Neural progenitor cell (in vitro differentiated cells): ENCODE measurements around the gene KIAA0586. TPM values are rescaled to one million over a fixed set of nuclear protein-coding genes. Genes with fewer than 3 reads are reported as not detected.
A peak's percentile ranks its signal among the peaks of the same experiment; 100 is the strongest.

Experiments used
- DNase-seq: peaks from one replicate; pipeline ENCODE4 v3.0.0-alpha.2; 2016; ENCODE audit warnings: low spot score
- H2AFZ ChIP-seq: fragments of 200-600 bp; sonication (generic); replicated peaks from 2 replicates; pipeline ENCODE4 v1.6.1; 2016; ENCODE audit warnings: antibody characterized with exemption
- H3F3A ChIP-seq: fragments of 200-600 bp; sonication (generic); 2 replicates; pipeline ENCODE4 v1.6.1; 2016; ENCODE audit warnings: antibody characterized with exemption, low read depth
- H3K27ac ChIP-seq: fragments of 200-600 bp; sonication (generic); 2 replicates; pipeline ENCODE4 v1.5.1; 2016; ENCODE audit warnings: mild to moderate bottlenecking
- H3K27me3 ChIP-seq: fragments of 200-600 bp; sonication (generic); 2 replicates; pipeline ENCODE4 v1.6.1; 2016; ENCODE audit warnings: mild to moderate bottlenecking, moderate library complexity
- H3K36me3 ChIP-seq: fragments of 200-600 bp; sonication (generic); 2 replicates; pipeline ENCODE4 v1.5.1; 2016
- H3K4me1 ChIP-seq: fragments of 200-600 bp; sonication (generic); 2 replicates; pipeline ENCODE4 v1.6.1; 2016; ENCODE audit warnings: mixed run types
- H3K4me2 ChIP-seq: fragments of 200-600 bp; sonication (generic); 2 replicates; pipeline ENCODE4 v1.6.1; 2016
- H3K4me3 ChIP-seq: fragments of 200-600 bp; sonication (generic); 2 replicates; pipeline ENCODE4 v1.5.1; 2016
- H3K79me2 ChIP-seq: fragments of 200-600 bp; sonication (generic); 2 replicates; pipeline ENCODE4 v1.6.1; 2016; ENCODE audit warnings: low read depth
- H3K9ac ChIP-seq: fragments of 200-600 bp; sonication (generic); 2 replicates; pipeline ENCODE4 v1.6.1; 2016
- H3K9me3 ChIP-seq: fragments of 200-600 bp; sonication (generic); 2 replicates; pipeline ENCODE4 v1.5.1; 2016; ENCODE audit warnings: low read depth
- H4K20me1 ChIP-seq: fragments of 200-600 bp; sonication (generic); 2 replicates; pipeline ENCODE4 v1.6.1; 2016; ENCODE audit warnings: low read depth
- H3K27ac Mint-ChIP-seq: 3 replicates; pipeline ENCODE4 v1.8.0; 2021; ENCODE audit warnings: mixed read lengths
- H3K27me3 Mint-ChIP-seq: 2 replicates; pipeline ENCODE4 v1.8.0; 2022; ENCODE audit warnings: low read depth, mild to moderate bottlenecking, inconsistent platforms, moderate library complexity, mixed read lengths; ENCODE audit not compliant: insufficient read depth
- H3K36me3 Mint-ChIP-seq: 3 replicates; pipeline ENCODE4 v1.8.0; 2021; ENCODE audit warnings: mixed read lengths
- H3K4me1 Mint-ChIP-seq: 3 replicates; pipeline ENCODE4 v1.8.0; 2021; ENCODE audit warnings: mixed read lengths
- H3K4me3 Mint-ChIP-seq: 3 replicates; pipeline ENCODE4 v1.8.0; 2021; ENCODE audit warnings: mild to moderate bottlenecking, moderate library complexity, mixed read lengths
- H3K9me3 Mint-ChIP-seq: 3 replicates; pipeline ENCODE4 v1.8.0; 2020; ENCODE audit warnings: mixed read lengths
- CTCF ChIP-seq: fragments of 200-600 bp; sonication (generic); IDR thresholded peaks from 2 replicates; pipeline ENCODE4 v1.5.1; 2017; ENCODE audit warnings: antibody characterized with exemption, mild to moderate bottlenecking
- EZH2 ChIP-seq: fragments of 200-600 bp; sonication (generic); IDR thresholded peaks from 2 replicates; pipeline ENCODE4 v1.6.1; 2017; ENCODE audit warnings: antibody characterized with exemption, mild to moderate bottlenecking, moderate library complexity
- EZH2phosphoT487 ChIP-seq: fragments of 200-600 bp; sonication (generic); IDR thresholded peaks from 2 replicates; pipeline ENCODE4 v1.6.1; 2017; ENCODE audit warnings: antibody characterized with exemption
- total RNA-seq: library from RNA; depleted of rRNA; stranded (reverse); fragments of >200 nt; gene quantifications from 2 replicates; pipeline ENCODE4 v1.2.3, GENCODE V29; 2015; ENCODE audit warnings: low replicate concordance

KIAA0586 gene
- total RNA-seq, 1 donor from 2014 or later: 79.4 TPM

DNA sequence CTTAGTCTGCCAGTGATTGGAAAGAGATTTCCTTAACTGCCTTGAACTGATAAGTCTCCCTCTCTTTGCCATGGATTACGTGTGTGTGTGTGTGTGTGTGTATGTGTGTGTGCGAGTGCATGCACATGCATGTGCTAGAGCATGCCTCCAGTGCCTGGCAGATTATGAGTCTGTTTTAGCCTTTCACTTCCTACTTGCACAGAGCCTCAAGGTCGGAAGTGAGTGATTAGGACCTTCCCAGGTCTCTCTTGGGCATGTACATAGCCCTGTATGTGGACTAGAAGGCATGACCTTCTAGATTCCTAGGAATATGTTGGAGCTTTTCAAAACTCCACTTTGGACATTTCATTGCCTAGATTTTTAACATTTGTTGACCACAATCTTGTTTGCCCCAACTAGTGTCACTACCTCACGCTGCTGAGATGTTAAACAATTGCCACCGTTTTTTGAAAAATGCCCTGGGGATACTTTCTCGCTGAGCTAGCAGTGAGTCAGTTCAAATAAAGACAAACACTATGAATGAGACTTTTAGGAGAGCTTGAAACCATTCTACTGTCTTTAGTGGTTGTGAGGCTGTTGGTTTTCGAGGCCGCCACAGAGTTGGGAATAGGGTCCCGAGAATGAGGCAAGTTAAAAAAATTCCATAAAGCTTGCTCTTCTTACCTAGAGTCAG lies 28.2 kb downstream of the KIAA0586 start:
- H3K4me1 ChIP-seq: no peaks in the 10 kb centered on the region
- no peaks in the 10 kb centered on the region for H3K9me3 ChIP-seq
- no peaks in the 10 kb centered on the region for H4K20me1 ChIP-seq
- TF ChIP-seq EZH2 (no peak), CTCF (no peak), EZH2phosphoT487 (no peak)
- H3F3A ChIP-seq: no peaks in the 10 kb centered on the region
- H2AFZ ChIP-seq: no peak overlapping the region
- no peak overlapping the region for H3K4me3 ChIP-seq
- Mint-ChIP-seq H3K27ac (peak overlapping the region; percentile 19), H3K27me3 (no peaks in the 10 kb centered on the region), H3K36me3 (peaks cover 9% of the 10 kb centered on the region), H3K4me1 (no peaks in the 10 kb centered on the region), H3K9me3 (no peaks in the 10 kb centered on the region), H3K4me3 (no peak overlapping the region)
- H3K79me2 ChIP-seq: no peaks in the 10 kb centered on the region
- H3K4me2 ChIP-seq: no peak overlapping the region
- no peak for DNase-seq
- H3K27ac ChIP-seq: no peak overlapping the region
- peaks cover 24% of the 10 kb centered on the region for H3K36me3 ChIP-seq
- no peak overlapping the region for H3K9ac ChIP-seq
- no peaks in the 10 kb centered on the region for H3K27me3 ChIP-seq

GRCh38 chr14:58460772-58461171 lies 33.3 kb downstream of the KIAA0586 start:
- no peak overlapping the region for H3K4me2 ChIP-seq
- Mint-ChIP-seq H3K9me3 (no peaks in the 10 kb centered on the region), H3K36me3 (peaks cover 14% of the 10 kb centered on the region), H3K27me3 (no peaks in the 10 kb centered on the region), H3K4me3 (no peak overlapping the region), H3K4me1 (no peaks in the 10 kb centered on the region), H3K27ac (no peak overlapping the region)
- no peaks in the 10 kb centered on the region for H3K79me2 ChIP-seq
- H3K4me1 ChIP-seq: no peaks in the 10 kb centered on the region
- no peaks in the 10 kb centered on the region for H3F3A ChIP-seq
- DNase-seq: no peak
- no peaks in the 10 kb centered on the region for H4K20me1 ChIP-seq
- TF ChIP-seq EZH2phosphoT487 (no peak), EZH2 (no peak), CTCF (no peak)
- H3K9me3 ChIP-seq: no peaks in the 10 kb centered on the region
- H3K27me3 ChIP-seq: no peaks in the 10 kb centered on the region
- no peak overlapping the region for H3K27ac ChIP-seq
- no peak overlapping the region for H3K4me3 ChIP-seq
- no peak overlapping the region for H2AFZ ChIP-seq
- peaks cover 24% of the 10 kb centered on the region for H3K36me3 ChIP-seq
- H3K9ac ChIP-seq: no peak overlapping the region

GRCh38 chr14:58463147-58463546 lies 35.6 kb downstream of the KIAA0586 start:
- Histone ChIP-seq H3F3A (no peaks in the 10 kb centered on the region), H3K4me1 (no peaks in the 10 kb centered on the region), H3K4me2 (no peak overlapping the region), H3K79me2 (no peaks in the 10 kb centered on the region), H3K27me3 (no peaks in the 10 kb centered on the region), H3K27ac (no peak overlapping the region), H3K9me3 (no peaks in the 10 kb centered on the region), H3K4me3 (no peak overlapping the region), H4K20me1 (no peaks in the 10 kb centered on the region), H2AFZ (no peak overlapping the region), H3K36me3 (peaks cover 31% of the 10 kb centered on the region), H3K9ac (no peak overlapping the region)
- Mint-ChIP-seq H3K36me3 (peaks cover 11% of the 10 kb centered on the region), H3K4me1 (no peaks in the 10 kb centered on the region), H3K4me3 (no peak overlapping the region), H3K27ac (no peak overlapping the region), H3K27me3 (no peaks in the 10 kb centered on the region), H3K9me3 (no peaks in the 10 kb centered on the region)
- TF ChIP-seq EZH2phosphoT487: no peak
- no peak for TF ChIP-seq EZH2
- TF ChIP-seq CTCF: no peak
- DNase-seq: no peak
